GM19372 (cell line): Measurements from ENCODE around the gene GID4.
"Not testable (repeated sequence)": the region's sequence is repeated elsewhere in the genome, so short reads cannot be mapped to it uniquely, and the experiment has no call there.

ENCODE experiments used
- ATAC-seq: cut with Tn5 transposase; IDR thresholded peaks from one replicate; pipeline ENCODE4 v1.9.1; 2021; ENCODE audit warnings: mild to moderate bottlenecking, low read depth, moderate library complexity; ENCODE audit not compliant: unreplicated experiment

GID4 gene

GRCh38 chr17:18038861-18039534 lies at the start of gene GID4, which contains the start of gene ATPAF2:
Gene GID4 (plus strand): TSS chr17:18039408. CDS start chr17:18039465, 57 bp downstream.
Gene ATPAF2 (minus strand): TSS chr17:18039168. CDS start chr17:18039013, 155 bp downstream.
- ATAC-seq = peak; percentile 90

- ATAC-seq = no peak
Measured at GRCh38 chr17:17989618-17990017, 49.6 kb upstream of the GID4 start.

- no peak for ATAC-seq
Measured at GRCh38 chr17:17990282-17990681, 48.9 kb upstream of the GID4 start.

GRCh38 chr17:17993366-17993765 lies 45.8 kb upstream of the GID4 start:
- no peak for ATAC-seq

GRCh38 chr17:17993852-17994251 lies 45.4 kb upstream of the GID4 start:
- no peak for ATAC-seq

- ATAC-seq = no peak
Measured at GRCh38 chr17:17994271-17995069, 44.7 kb upstream of the GID4 start.

- ATAC-seq = not testable (repeated sequence)
Measured at GRCh38 chr17:17995887-17996286, 43.3 kb upstream of the GID4 start.

GRCh38 chr17:17998934-17999333 lies 40.3 kb upstream of the GID4 start:
- ATAC-seq = no peak

- no peak for ATAC-seq
Measured at GRCh38 chr17:17999364-18000029, 39.7 kb upstream of the GID4 start.

GRCh38 chr17:18000030-18000408 lies 39.2 kb upstream of the GID4 start:
- ATAC-seq = no peak

GRCh38 chr17:18002171-18002570 lies 37.0 kb upstream of the GID4 start:
- ATAC-seq = no peak

- no peak for ATAC-seq
Measured at GRCh38 chr17:18004345-18004744, 34.9 kb upstream of the GID4 start.

GRCh38 chr17:18004884-18005305 lies 34.3 kb upstream of the GID4 start:
- ATAC-seq = no peak

- ATAC-seq = no peak
Measured at GRCh38 chr17:18005496-18005895, 33.7 kb upstream of the GID4 start.

- no peak for ATAC-seq
Measured at GRCh38 chr17:18006495-18007239, 32.5 kb upstream of the GID4 start.

GRCh38 chr17:18008496-18009268 lies 30.5 kb upstream of the GID4 start:
- ATAC-seq = no peak

GRCh38 chr17:18009609-18010420 lies 29.4 kb upstream of the GID4 start:
- no peak for ATAC-seq

- no peak for ATAC-seq
Measured at GRCh38 chr17:18011286-18011685, 27.9 kb upstream of the GID4 start.

- ATAC-seq = no peak
Measured at GRCh38 chr17:18014006-18014405, 25.2 kb upstream of the GID4 start.
